ENCODE measurements around the gene XPO1.

Gene XPO1

DNA sequence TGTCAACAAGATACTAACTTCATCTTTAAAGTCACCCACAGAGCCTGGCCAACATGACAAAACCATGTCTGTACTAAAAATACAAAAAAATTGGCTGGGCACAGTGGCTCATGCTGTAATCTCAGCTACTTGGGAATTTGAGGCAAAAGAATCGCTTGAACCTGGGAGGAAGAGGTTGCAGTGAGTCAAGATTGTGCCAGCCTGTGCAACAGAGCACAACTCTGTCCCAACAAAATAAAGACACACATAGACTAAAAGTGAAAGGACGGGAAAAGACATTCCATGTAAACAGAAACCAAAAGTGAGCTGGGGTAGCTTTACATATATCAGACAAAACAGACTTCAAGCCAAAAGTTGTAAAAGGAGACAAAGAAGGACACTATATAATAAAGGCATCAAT lies 102.1 kb downstream of the XPO1 start:
- DNase-seq (ENCODE audit: low read depth in 1 of 2, low spot score in 1 of 2) = no peak

DNA sequence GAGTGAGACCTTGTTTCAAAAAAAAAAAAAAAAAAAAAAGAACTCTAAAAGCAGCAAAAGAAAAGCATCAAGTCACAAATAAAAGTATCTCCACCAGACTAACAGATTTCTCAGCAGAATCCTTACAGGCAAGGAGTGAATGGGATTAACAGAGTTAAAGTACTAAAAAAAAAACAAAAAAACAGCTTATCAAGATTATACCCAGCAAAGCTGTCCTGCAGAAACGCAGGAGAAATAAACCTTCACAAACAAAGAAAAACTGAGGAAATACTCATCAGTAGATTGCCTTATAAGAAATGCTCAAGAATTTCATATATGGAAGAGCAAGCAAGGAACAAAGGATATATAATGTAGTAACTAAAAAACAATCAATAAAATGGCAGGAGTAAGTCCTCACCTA lies 102.9 kb downstream of the XPO1 start:
- DNase-seq (ENCODE audit: low read depth in 1 of 2, low spot score in 1 of 2) = no peak

GRCh38 chr2:61434314-61434713 lies 103.8 kb downstream of the XPO1 start:
- no peak for DNase-seq (ENCODE audit: low read depth in 1 of 2, low spot score in 1 of 2)

GRCh38 chr2:61433606-61434005 lies 104.5 kb downstream of the XPO1 start:
- no peak for DNase-seq (ENCODE audit: low read depth in 1 of 2, low spot score in 1 of 2)

GRCh38 chr2:61432990-61433389 lies 105.2 kb downstream of the XPO1 start:
- DNase-seq (ENCODE audit: low read depth in 1 of 2, low spot score in 1 of 2) = no peak

DNA sequence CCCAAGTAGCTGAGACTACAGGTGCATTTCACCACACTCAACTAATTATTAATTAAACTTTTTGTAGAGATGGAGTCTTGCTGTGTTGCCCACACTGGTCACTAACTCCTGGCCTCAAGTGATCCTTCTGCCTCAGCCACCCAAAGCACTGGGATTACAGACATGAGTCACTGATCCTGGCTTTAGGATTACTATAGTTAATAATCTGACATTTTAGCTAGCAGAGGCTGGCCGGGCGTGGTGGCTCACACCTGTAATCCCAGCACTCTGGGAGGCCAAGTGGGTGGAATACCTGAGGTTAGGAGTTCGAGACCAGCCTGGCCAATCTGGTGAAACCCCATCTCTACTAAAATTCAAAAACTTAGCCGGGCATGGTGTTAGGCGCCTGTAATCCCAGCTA lies 106.8 kb downstream of the XPO1 start:
- DNase-seq (ENCODE audit: low read depth in 1 of 2, low spot score in 1 of 2) = no peak

Data from activated CD4-positive, alpha-beta T cell treated with anti-CD3 and anti-CD28 coated beads, Interleukin-2, amount 50 U/mL, for 24 hours (primary cell).